A673 (cell line): ENCODE measurements around the gene DPY19L3. TPM values are rescaled to one million over a fixed set of nuclear protein-coding genes. Genes with fewer than 3 reads are reported as not detected.

Experiments used
- BruUV-seq: library from RNA; stranded (reverse); fragments of 400-500 nt; replicated peaks from 2 replicates; lab custom pipeline; 2021; lab: Mats Ljungman, UMichigan
- CTCF ChIA-PET: fragments of 300-600 bp; sonication (Branson Sonifier 250); formaldehyde crosslinking; loops from one replicate; lab custom pipeline; 2022; ENCODE audit warnings: antibody characterized with exemption; lab: Charles Lee
- POLR2A ChIA-PET: fragments of 300-600 bp; sonication (Branson Sonifier 250); formaldehyde crosslinking; loops from one replicate; lab custom pipeline; 2022; ENCODE audit warnings: antibody characterized with exemption; ENCODE audit not compliant: low non-redundant PET; lab: Charles Lee
- DNase-seq: peaks from one replicate; pipeline ENCODE4 v3.0.0-alpha.2; 2015; ENCODE audit warnings: low spot score
- H3K27ac ChIP-seq: fragments of 200-600 bp; sonication (generic); 2 replicates; pipeline ENCODE4 v1.5.1; 2016; ENCODE audit warnings: mixed run types, low read depth, mild to moderate bottlenecking, mixed read lengths, antibody characterized with exemption, low read length; ENCODE audit not compliant: poor library complexity, severe bottlenecking
- H3K27me3 ChIP-seq: fragments of 200-600 bp; sonication (generic); replicated peaks from 2 replicates; pipeline ENCODE4 v1.6.1; 2017; ENCODE audit warnings: mixed run types, low read depth, mild to moderate bottlenecking, mixed read lengths, antibody characterized with exemption, low read length; ENCODE audit not compliant: insufficient read depth, poor library complexity
- H3K36me3 ChIP-seq: fragments of 200-600 bp; sonication (generic); 2 replicates; pipeline ENCODE4 v1.6.1; 2016; ENCODE audit warnings: mixed run types, mild to moderate bottlenecking, mixed read lengths, antibody characterized with exemption, low read length; ENCODE audit not compliant: insufficient read depth, poor library complexity, severe bottlenecking
- H3K4me1 ChIP-seq: fragments of 200-600 bp; sonication (generic); 2 replicates; pipeline ENCODE4 v1.6.1; 2017; ENCODE audit warnings: mixed run types, mild to moderate bottlenecking, mixed read lengths, antibody characterized with exemption, low read length; ENCODE audit not compliant: insufficient read depth, poor library complexity, severe bottlenecking
- H3K4me3 ChIP-seq: fragments of 200-600 bp; sonication (generic); 2 replicates; pipeline ENCODE4 v1.5.1; 2016; ENCODE audit warnings: low read depth, mixed run types, mild to moderate bottlenecking, mixed read lengths, low read length; ENCODE audit not compliant: poor library complexity, severe bottlenecking
- H3K9me3 ChIP-seq: fragments of 200-600 bp; sonication (generic); 2 replicates; pipeline ENCODE4 v1.6.1; 2016; ENCODE audit warnings: mixed run types, low read depth, mild to moderate bottlenecking, mixed read lengths, antibody characterized with exemption, low read length; ENCODE audit not compliant: poor library complexity, severe bottlenecking
- CTCF ChIP-seq: fragments of 300-800, 200-600 bp; sonication (generic); conservative IDR thresholded peaks from 2 replicates; pipeline ENCODE4 v1.5.1; 2017; ENCODE audit warnings: low read depth, mild to moderate bottlenecking, antibody characterized with exemption, low read length, moderate library complexity, mixed read lengths
- EZH2 ChIP-seq: fragments of 200-600 bp; sonication (generic); IDR thresholded peaks from 2 replicates; pipeline ENCODE4 v1.6.1; 2017; ENCODE audit warnings: borderline replicate concordance, low read depth, mild to moderate bottlenecking, mixed read lengths, antibody characterized with exemption, low read length; ENCODE audit not compliant: poor library complexity, severe bottlenecking
- intact Hi-C: fragments of 100-400 bp; cut with micrococcal nuclease; formaldehyde crosslinking; loops from one replicate; pipeline ENCODE4 v1.10.0; 2022; ENCODE audit not compliant: unreplicated experiment
- total RNA-seq: library from RNA; stranded (reverse); gene quantifications from 2 replicates; pipeline ENCODE4 v1.2.3, GENCODE V29; 2021

Gene DPY19L3
- total RNA-seq, 1 experiment from 2014 or later, result 70.5 TPM

DNA sequence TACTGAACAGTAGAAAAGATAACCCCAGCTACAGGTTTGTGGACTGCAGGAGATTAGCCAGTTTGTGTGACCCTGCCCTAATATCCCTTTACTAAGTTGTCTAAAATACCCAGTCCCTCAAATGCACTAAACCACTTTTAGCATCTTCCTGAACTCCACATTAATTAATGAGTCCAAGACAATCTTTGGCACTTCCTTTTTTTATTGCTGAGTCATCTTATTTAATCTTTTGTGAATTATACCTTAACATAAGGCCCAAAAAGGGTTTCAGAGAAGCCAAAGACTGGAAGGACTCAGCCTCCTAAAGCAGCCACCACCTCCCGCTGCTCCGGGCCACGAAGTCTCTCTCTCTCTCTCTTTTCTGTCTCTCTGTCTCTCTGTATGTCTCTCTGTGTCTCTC lies 126.7 kb downstream of the DPY19L3 start:
- Histone ChIP-seq H3K27ac (no peak overlapping the region), H3K27me3 (no peaks in the 10 kb centered on the region), H3K36me3 (no peaks in the 10 kb centered on the region), H3K4me1 (no peaks in the 10 kb centered on the region), H3K4me3 (no peak overlapping the region), H3K9me3 (no peaks in the 10 kb centered on the region)
- no TSS peak for BruUV-seq
- no peak for TF ChIP-seq EZH2
- no peak for TF ChIP-seq CTCF
- no peak for DNase-seq
- ChIA-PET CTCF (interaction anchor here (0.6 kb wide), 1 partner anchor 38 kb away, joined by 7 read pairs; no protein-coding TSS in a partner anchor), POLR2A (no interaction called here)
- intact Hi-C loops, result no loop called here

Other genes starting within 250 kb of the DPY19L3 start
- 35.0 and 36.1 TPM in 2 replicates for gene ZNF507, start 60.2 kb upstream of the DPY19L3 start, total RNA-seq
- gene PDCD5, start 175.4 kb downstream of the DPY19L3 start, total RNA-seq, result 242 and 255 TPM in 2 replicates